Measurements from ENCODE around the gene FAH.
"Not testable (repeated sequence)": the region's sequence is repeated elsewhere in the genome, so short reads cannot be mapped to it uniquely, and the experiment has no call there.

The FAH gene

DNA sequence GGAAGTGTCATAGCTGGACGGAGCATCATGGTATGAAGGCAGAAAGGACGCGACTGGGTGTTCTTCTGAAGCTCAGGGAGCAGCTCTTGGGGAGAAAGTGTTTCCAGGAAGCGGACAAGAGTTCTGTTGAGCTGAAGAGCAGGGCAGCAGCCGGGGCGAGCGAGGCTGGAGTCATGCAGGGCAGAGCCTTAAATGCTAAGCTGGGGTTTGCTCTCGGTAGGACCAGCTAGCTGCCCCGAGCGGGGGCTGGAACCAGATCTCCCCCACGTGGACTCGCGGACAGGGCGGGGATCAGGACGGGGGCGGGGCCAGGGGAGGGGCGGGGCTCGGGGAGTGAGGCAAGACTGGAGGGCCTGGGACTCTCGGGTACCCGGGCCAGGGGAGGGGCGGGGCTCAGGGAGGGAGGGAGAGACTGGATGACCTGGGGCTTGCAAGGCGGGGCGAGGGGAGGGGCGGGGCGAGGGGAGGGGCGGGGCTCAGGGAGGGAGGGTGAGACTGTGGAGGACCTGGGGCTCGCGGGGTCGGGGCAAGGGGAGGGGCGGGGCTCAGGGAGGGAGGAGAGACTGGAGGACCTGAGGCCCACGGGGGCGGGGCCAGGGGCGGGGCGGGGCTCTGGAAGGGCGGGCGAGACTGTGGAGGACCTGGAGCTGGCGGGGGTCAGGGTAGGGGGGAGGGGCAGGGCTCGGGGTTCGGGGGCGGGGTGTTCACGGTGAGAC is 461 bp upstream of the FAH start:
- DNase-seq = peak; percentile 88 to 91

DNA sequence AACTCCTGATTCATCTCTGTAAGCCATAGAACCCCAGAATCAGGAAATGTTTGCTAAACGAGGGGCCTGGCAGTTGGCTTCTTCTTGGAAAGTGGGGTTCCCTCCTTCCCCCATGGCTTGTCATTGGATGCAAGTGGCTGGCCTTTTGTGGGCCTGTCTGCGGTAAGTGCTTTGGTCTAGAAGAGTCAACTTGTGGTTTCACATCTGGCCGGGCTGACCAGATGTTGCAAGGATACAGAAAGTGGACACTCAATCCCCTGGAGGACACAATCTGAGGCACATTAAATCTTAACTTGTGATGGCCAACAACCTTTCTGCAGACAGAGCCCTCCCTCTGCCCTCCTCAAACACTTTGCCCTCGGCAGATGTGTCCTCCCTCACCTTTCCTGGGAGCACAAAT is 1.1 kb downstream of the FAH start:
- DNase-seq = no peak

DNA sequence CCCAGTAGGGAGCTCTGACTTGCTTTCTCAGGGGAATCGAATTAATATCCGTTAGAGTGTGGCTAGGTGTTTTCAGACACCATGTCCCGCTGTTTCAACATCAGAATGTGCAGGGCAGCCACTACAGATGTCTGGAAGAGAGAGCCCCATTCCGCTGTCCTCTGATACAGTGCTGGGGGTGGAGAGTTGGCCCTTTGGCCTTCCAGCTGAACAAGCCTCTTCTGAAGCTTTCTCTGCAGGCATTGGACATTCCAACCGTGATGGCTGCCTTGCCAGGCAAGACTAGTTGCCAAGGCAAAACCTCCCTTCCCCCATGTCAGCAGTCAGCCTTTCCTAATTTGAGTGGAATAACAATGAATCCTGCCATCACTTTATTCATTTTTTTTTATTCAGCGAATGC is 1.5 kb downstream of the FAH start:
- DNase-seq = no peak

DNA sequence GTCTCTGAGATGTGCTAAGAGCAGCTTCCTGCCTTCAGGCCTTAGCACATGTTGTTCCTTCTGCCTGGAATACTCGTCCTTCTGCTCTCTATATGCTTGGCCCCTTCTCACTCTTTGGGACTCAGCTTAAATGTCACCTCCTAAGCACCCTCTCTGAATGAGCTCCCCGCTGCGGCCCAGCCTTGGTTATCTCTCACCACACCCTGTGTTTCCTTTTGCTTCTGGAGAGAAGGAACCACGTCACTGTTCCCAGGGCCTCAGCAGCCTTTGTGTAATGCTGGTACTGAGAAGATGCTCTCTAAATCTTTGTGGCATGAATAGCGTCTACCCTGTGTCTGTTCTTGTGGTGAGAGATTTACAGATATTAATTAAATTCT is 2.2 kb downstream of the FAH start:
- DNase-seq = no peak

DNA sequence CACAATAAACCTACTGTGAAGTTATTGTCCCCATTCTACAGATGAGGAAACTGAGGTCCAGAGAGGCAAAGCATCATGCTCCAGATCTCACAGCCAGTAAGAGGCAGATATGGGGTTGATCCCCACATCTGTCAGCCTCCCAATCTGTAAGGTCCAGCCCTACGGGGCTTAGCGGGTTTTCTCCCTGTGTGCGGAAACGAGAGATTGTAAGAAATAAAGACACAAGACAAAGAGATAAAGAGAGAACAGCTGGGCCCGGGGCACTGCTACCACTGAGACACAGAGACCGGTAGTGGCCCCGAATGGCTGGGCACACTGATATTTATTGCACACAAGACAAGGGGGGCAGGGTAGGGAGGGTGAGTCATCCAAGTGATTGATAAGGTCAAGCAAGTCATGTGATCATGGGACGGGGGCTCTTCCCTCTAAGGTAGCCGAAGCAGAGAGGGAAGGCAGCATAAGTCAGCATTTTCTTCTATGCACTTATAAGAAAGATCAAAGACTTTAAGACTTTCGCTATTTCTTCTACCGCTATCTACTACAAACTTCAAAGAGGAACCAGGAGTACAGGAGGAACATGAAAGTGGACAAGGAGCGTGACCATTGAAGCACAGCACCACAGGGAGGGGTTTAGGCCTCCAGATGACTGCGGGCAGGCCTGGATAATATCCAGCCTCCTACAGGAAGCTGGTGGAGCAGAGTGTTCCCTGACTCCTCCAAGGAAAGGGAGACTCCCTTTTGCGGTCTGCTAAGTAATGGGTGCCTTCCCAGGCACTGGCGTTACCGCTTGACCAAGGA is 2.8 kb downstream of the FAH start:
- not testable (repeated sequence) for DNase-seq

DNA sequence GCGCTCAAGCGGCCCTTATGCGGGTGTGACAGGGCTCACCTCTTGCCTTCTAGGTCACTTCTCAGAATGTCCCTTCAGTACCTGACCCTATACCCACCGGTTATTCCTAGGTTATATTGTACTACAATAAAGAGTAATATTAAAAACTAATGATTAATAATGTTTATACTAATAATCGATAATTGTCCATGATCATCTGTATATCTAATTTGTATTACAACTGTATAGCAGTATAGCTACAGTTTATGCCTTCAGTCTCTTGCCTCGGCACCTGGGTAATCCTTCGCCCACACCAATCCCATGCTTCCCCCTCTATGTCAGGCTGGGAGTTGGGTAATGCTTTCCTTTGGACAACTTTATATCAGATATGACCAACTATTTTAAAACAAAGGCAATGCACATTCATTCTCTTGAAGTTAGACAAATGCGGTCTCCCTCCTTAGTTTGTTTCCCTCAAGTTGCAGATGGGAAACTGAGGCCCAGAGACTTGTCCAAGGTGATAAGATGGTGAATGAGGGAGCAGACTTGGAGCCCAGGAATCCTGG is 3.4 kb downstream of the FAH start:
- no peak for DNase-seq

DNA sequence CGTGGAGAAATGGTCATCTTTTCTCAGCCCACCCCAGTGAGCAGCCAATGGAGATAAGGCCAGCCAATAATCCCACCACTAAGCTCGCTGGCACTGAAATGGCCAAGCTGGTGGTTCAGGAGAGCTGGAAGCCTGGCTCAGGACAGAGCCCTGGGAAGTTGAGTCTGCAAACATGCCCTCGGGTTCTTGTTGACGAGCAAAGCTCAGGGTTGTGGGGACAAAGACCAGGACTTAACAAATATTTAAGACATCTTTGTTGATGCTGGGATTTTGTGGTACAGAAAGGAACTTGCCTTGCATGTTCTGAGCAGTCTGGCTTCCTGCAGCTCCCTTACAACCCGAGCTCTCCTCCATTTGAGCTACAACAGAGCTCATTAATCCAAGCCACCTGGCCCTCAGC is 4.4 kb downstream of the FAH start:
- DNase-seq = no peak

DNA sequence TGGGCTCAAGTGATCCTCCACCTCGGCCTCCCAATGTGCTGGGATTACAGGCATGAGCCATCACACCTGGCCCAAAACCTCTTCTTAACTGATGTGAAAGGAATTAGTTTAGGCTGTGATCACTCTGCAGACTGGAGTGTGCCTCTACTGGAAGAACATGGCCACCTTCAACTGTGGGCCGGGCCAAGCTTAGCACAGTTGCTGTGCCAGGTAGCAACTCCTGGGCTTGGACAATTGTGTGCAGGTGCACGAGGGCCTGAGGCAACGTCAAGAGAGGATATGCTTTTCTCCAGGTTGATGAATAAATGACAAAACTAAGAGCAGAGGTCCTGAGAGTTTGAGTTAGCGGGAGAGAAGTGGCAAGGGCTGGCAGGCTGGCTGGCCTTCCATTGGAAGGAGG is 6.5 kb downstream of the FAH start:
- DNase-seq = no peak

DNA sequence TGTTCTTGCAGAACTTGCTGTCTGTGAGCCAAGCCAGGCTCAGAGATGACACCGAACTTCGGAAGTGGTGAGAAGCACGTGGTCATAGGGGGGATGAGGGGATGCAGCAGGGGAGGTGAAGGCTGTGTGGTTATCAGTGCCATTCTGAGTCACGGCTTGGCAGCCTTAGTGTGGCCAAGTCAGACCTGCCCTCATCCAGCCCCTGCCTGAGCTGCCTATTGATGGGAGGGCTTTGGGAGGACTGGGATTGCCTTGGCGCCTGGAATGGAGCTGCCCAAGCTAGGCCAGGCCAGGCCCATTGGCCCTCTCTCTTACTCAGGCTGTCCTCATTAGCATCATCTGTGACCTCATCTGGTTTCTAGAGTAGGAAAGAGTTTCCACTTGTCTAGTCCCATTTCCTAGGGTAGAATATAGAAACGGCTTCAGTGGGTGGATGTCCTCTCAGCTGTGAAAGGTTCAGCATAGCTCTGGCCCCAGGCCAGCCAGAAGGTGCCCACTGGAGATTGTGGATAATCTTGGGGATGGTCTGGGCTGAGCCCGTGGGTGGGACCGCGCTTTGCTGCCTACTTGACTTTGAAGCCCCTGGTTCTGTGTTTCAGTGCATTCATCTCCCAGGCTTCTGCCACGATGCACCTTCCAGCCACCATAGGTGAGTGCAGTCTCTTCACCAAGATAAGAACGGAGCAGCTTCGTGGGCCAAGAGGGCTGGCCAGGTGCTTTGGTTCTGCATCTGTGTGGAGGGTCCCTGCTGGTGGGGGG is 7.2 kb downstream of the FAH start:
- DNase-seq = no peak

DNA sequence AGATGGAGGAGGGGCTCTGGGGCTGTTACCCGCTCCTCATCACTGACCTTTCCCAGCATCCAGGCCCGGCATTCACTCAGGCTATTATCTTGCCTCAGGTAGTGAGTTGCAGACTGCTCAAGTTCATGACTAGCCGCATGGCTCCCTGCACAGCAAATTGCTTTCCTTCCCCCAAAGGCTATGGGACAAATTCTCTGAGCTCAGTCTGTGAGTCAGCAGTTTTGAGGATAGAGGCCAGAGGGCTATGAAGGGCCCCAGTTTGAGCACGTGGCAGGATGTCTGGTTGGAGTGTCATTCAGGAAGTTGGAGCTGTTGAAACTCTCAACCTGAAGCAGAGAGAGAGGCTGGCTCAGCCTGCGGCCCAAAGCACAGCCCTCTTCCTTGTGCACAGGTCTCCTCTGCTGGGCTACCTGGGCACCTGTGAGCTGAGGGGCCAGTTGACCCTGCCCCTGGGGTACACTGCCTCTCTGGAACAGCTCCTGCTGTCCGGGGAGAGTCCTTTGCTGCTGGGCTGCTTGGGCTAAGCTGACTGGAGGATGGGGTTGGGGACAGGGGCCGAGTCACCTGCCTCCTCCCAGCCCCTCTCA is 7.9 kb downstream of the FAH start:
- DNase-seq = no peak

DNA sequence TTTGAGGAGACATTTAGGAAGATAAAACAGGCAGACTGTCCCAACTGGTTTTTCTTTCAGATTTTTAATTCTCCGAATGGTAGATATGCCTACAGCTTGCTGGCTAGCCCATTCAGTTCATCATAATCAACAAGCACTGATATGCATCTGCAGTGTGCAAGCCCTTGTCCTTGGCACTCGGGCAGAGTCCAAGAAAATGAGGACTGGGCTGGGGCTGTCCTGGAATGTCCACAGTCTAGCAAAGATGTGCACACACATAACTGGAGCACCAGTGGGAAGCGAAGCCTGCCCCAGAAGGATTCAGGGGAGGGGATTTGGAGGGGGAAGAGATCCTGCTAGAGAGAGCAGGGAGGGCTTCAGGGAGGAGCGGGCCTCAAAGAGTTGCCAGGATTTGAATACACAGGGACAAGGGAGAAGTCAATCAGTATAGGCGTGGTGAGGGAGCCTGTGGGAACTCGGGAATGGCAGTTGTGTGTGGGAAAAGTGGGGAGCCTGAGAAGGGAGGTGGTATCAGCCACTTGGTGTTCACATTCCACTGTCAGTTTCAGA is 8.7 kb downstream of the FAH start:
- no peak for DNase-seq

DNA sequence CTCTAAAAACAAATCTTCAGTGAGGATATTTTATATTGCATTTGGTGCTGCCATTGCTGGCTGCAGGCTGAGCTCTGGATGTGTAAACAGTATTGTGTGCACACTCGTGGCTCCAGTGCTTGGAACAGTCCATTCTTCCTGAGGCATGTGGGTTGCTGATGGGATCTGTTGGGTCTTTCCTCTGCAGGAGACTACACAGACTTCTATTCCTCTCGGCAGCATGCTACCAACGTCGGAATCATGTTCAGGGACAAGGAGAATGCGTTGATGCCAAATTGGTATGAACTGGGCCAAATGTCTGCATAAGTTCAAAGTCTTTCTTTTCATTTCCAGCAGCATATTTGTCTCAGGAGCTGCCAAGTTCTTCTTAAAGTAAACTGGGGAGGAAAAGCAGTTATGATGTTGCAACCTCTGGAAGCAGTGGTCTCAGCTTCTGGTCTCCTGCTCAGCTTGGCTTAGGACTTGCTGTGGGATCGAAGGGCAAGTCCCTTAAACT is 9.3 kb downstream of the FAH start:
- DNase-seq = no peak

DNA sequence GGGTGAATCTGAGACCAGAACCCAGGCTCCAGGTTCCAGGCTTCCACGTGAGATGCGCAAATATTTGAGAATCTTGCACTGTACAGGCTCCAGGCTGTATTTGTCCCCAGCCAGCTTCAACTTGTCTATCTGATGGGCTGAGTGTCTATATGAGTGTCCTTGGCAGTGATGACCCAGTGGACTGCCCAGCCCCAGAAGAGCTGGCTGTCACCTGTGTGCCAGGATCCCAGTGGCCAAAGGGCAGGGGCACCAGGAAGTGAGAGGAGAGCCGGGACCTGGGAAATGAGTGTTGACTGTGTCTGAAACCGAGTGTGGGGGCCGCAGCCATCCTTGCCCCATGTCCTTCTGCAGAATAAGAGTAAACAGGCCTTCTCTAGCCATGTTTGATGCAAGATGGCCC is 10.4 kb downstream of the FAH start:
- DNase-seq = no peak

DNA sequence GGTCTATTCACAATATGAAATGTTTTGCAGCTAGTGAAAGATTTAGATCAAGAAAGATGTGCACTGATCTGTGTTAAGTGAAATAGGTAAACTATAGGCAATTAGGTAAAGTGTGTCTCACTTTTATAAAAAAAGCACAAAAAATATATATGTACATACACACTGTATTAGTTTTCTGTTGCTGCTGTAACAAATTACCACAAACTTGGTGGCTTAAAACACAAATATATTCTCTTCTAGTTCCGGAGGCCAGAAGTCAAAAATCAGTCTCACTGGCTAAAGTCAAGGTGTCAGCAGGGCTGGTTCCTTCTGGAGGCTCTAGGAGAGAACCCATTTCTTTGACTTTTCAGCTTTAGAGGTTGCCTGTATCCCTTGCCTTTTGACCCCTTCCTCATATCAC is 11.1 kb downstream of the FAH start:
- no peak for DNase-seq

DNA sequence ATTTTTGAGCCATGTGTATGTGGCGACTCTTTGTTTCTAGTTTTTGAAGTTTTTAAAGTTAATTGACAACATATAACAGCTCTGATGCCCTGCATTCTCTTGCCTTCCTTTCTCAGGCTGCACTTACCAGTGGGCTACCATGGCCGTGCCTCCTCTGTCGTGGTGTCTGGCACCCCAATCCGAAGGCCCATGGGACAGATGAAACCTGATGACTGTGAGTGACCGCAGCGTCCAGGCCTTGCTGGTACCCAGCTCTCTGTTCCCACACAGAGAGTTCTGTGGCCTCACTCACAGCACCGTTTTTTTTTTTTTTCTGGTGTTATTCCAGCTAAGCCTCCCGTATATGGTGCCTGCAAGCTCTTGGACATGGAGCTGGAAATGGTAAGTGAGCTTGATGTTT is 15.1 kb downstream of the FAH start:
- DNase-seq = no peak

DNA sequence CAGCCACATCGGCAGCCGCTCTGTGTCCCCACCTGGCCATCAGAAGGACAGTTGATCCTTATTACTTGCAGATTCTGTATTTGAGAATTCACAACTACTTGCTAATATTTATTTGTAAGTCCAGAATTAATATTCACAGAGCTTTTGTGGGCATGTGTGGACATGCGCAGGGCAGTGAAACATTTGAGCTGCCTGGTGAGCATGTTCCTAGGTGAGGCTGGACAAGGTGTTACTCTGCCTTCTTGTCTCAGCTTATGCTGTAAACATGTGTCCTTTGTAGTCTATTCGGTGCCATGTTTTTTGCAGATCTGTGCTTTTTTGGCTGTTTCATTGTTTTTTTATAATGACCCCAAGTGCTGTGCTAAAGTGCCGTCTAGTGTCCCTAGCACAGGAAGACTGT is 15.6 kb downstream of the FAH start:
- no peak for DNase-seq

DNA sequence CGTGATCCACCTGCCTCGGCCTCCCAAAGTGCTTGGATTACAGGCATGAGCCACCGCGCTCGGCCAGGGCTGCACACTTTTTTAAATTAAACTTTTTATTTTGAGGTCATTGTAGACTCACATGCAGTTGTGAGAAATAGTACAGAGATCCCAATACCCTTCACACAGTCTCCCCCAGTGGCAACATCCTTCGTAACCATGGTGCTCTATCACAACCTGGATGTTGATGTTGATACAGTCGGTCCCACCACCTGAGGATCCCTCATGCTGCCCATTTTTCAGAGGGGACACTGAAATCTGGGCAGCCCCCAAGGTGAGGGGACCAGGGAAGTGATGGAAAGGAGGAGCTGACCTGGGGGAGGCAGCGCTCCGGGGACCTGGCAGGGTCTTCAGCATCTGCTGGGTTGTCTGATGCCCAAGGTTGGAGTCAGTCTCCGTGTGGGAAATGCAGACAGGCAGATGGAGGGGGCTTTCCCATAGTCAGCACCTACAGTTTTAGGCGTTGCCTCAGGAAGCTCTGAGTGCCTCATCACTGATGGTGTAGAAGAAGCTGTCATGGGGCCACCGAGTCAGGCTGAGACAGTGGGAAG is 17.1 kb downstream of the FAH start:
- DNase-seq = no peak

DNA sequence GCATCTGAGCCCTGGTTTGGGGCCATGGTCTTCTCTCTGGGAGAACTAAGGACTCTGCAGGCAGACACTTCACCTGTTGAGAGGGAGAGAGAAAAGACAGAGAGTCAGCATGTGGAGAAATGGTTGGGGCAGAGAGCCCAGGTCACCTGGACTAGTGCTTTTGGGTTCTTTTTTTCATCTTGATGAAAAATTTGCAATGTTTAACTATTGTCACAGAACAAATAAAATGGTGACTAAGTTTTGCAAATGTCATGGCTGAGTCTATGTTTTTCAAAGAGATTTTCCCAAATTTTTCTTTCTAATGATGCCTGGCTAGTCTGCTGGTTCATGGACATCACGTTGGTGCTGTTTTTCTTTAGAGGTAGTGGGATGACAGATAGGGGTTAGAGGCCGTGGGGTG is 17.8 kb downstream of the FAH start:
- no peak for DNase-seq

DNA sequence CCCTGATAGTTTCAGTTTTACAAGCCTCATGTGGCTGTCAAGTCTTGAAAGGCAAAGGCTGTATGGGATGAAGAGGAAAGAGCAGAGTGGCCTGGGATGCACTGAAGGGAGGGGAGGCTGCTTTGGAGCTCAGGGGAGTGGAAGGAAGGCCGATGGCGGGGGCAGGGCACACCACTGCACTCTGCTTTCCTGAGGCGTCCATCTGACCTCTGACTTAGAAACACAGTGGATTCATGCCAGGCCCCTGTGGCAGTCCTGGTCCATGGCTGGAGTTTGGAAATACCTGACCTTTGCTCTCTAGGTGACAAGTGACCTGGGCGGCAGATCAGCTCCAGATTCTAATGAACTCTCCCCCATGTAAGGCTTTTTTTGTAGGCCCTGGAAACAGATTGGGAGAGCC is 19.0 kb downstream of the FAH start:
- no peak for DNase-seq

DNA sequence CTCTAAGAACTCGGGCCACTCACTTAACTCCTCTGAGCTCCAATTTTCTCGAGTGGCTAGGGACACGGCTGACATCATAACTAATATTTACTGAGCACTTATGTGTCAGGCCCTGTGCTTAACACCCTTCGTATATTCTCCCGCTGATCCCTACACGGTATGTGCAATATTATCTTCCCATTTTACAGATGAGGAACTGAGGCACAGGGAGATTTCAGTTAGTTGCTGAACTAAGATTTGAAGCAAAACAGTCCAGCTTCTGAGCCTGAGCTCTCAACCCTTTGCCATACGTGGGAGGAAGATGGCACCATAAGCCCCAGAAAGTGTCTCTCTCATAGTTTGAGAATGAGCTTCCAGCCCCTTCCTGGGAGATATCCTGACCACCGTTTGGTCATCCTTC is 19.6 kb downstream of the FAH start:
- DNase-seq = no peak

DNA sequence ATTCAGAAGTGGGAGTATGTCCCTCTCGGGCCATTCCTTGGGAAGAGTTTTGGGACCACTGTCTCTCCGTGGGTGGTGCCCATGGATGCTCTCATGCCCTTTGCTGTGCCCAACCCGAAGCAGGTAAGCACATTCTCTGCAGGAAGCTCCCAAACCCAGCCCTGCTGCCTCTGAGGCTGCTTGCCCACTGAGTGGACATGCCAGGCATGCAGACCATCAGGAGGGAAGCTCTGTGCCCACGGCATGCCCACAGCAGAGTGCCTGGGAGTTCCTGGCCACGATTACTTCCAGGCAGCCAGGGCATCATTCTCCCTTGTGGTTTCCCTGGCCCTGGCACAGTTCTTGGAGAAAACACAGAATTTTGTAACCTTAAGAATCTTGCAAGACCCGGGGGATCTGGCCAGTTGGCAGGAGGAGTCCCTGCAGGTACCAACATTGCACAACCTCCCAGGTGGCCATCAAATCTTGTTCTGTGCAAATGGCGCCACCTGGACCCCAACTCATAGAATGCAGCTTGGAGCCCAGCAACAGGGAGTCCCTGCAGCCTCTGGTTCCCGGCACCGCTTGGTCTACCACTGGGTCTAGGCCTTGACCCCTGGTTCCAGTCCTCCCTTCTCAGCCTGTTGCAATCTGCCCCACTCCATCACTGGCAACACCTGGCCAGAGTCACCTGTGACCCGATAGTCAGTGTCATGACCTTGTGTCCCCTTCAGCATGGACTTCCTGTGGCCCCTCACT is 20.4 kb downstream of the FAH start:
- peak; percentile 31 to 66 for DNase-seq
